LNCAP (cell line): ENCODE measurements around the gene FRMPD4.

Experiments
- CTCF ChIP-seq: fragments of 450-650 bp; IDR thresholded peaks from 2 replicates; pipeline ENCODE4 v1.5.1; 2017; ENCODE audit warnings: mild to moderate bottlenecking

Gene FRMPD4

GRCh38 chrX:12372111-12372510 is 233.8 kb downstream of the FRMPD4 start:
- no peak for TF ChIP-seq CTCF

- TF ChIP-seq CTCF: no peak
Observed at GRCh38 chrX:12374286-12374685, 236.0 kb downstream of the FRMPD4 start.

- TF ChIP-seq CTCF: no peak
Observed at GRCh38 chrX:12378253-12378652, 240.0 kb downstream of the FRMPD4 start.

- TF ChIP-seq CTCF: no peak
Observed at GRCh38 chrX:12378706-12379105, 240.4 kb downstream of the FRMPD4 start.

GRCh38 chrX:12379671-12380070 is 241.4 kb downstream of the FRMPD4 start:
- TF ChIP-seq CTCF: no peak

GRCh38 chrX:12383196-12383595 is 244.9 kb downstream of the FRMPD4 start:
- TF ChIP-seq CTCF: no peak

- no peak for TF ChIP-seq CTCF
Observed at GRCh38 chrX:12390301-12390700, 252.0 kb downstream of the FRMPD4 start.

- TF ChIP-seq CTCF: no peak
Observed at GRCh38 chrX:12396584-12396983, 258.3 kb downstream of the FRMPD4 start.
